ENCODE data around the gene GAPT.
A peak's percentile ranks its signal among the peaks of the same experiment; 100 is the strongest.

Gene GAPT

GRCh38 chr5:58491216-58491892, at the start of gene GAPT:
Gene GAPT, plus strand, starts transcription at chr5:58491435. Its CDS starts 3,102 bp downstream, at chr5:58494537.
- no peak for DNase-seq

- DNase-seq: no peak
Observed at GRCh38 chr5:58444805-58445204, 46.4 kb upstream of the GAPT start.

- no peak for DNase-seq
Observed at GRCh38 chr5:58446024-58446423, 45.2 kb upstream of the GAPT start.

DNA sequence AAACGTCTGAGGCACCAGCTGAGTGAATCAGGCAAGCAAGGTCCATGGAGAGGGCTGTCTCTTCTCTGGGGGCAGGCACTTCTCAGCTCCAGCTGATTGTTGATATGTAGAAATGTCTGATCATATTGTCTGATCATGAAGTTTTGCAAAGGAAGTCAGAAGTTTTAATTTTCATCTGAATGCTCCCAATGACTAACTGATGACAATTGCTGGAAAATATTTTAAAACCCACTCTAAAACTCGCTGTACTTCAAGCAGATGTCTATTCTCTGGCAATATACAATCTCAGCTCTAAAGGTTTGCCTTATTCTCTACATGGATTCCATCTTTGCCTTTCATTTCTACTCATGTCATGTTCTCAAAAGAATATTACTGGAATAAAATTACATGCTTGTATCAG, 44.0 kb upstream of the GAPT start:
- DNase-seq: no peak

- no peak for DNase-seq
Observed at GRCh38 chr5:58450018-58450417, 41.2 kb upstream of the GAPT start.

DNA sequence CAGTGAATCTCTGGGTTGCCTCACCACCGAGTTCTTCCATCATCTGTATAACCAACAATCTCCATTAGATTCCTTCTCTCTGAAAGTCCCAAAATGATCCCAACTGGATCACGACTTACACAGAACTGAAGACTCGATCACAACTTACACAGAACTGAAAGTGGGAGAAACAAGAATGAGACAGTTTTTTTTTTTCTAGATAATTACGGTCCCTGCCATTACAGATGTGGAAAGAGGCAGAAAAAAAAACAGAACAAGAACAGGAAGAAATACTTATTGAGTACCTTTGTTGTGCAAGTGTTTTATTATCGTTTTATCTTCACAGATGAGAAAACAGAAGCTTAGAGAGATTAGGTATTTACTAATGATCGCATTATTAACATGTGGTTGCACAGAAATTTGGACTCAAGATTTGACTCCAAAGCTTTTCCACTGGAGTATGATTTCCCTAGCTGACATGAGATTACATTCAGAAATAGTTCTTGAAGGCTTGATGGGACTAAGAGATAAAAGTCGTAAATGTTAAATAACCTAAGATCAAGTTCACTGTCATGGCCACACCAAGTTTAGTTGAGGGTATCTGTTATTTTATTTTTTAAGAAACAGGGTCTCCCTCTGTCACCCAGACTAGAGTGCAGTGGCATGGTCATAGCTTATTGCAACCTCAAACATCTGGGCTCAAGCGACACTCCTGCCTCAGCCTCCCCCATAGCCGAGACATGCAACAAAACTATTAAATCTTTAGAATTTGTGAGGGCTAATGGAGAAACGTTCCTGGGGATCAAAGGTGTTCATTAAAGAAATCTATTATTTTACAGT, 40.2 kb upstream of the GAPT start:
- DNase-seq: no peak

- DNase-seq: no peak
Observed at GRCh38 chr5:58451732-58452565, 39.3 kb upstream of the GAPT start.

GRCh38 chr5:58452566-58453258, 38.5 kb upstream of the GAPT start:
- DNase-seq: no peak

- DNase-seq: no peak
Observed at GRCh38 chr5:58453306-58453705, 37.9 kb upstream of the GAPT start.

DNA sequence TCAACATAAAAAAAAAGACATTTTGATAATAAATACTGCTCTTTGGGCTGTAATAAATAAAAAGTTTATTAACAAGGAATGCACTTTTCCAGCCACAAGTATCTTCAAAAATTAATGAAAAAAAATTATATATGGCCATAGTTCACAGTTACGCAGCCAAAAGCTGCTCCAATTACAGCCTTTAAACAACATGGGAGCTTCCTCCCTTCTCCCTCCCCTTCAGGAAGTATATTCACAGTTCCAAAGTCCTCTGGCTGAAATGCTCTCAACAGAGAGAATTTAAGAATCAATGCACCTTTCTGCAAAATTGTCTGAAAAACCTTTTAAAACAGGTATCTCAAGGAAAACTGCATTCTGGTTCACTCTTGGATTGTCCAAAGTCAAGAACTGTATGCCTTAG, 37.2 kb upstream of the GAPT start:
- DNase-seq: no peak

GRCh38 chr5:58455066-58455465, 36.2 kb upstream of the GAPT start:
- DNase-seq: no peak

DNA sequence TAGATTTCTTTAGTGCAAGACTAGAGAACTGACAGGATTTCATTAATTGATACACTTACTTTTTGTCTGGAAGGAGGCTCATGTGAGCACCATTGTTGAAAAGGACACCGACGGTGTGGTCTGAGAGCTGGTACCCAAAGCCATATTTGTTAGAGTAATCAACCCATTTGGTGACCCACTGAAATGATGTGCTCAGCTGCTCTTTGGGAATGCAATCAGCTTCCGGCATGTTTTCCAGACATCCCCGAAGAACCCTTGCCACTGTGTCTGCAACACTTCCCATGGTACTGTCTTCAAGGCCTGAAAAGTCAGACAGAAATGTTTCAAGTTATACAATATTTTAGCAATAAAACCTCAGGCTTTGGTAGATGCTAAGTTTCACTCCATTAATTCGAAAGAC, 35.8 kb upstream of the GAPT start:
- no peak for DNase-seq

DNA sequence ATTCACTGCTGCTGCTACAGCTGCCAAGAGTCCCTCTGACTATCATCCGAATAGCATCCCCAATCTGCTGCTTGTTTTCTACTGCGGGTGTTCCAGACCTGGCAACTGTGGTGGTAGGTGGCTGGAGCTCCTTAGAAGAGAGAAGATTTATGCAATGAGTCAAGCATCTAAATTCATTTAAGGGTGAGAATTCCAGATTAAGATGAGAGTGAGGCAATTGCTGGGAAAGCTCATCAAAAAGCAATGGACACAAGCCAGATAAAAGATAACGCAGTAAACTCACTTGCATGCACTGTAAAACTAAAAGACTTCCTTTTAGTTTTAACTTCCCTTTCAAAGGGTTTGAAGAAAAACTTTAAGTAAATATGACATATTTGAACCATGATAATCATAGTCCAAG, 35.2 kb upstream of the GAPT start:
- no peak for DNase-seq

DNA sequence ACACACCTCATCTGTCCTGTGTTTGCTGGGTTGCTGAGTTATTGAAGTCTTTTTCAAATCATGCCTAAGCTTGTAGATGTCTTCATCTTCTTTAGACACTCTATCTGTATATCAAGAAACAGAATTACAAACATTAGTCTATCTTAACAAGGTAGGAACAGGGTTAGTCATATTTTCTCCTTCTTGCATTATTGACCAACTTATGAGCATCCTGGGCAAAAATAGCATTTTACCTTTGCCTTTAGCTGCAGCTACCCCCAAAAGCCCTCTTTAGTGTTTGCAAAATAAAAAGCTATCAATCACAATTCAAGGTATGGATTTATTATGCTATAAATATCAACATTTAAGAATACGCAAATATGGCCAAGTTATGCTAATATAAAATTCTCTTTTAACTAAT, 34.7 kb upstream of the GAPT start:
- no peak for DNase-seq

DNA sequence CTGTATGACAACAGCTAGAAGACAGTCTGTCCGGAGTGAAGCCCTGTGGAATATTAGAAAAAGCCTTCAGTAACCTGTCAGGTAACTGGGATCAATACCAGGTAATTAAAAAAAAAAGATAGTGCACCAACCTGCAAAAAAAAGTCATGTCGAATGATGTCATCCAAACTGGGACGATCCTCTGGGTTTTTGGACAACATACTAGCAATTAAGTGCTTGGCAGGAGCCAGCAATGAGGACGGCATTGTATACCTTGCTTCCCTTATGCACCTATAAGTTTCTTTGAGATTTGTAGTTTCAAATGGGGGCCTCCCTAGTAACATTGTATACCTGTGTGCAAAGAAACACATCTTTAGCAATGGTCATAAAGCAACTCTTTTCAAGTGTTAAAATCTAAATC, 34.2 kb upstream of the GAPT start:
- DNase-seq: no peak

GRCh38 chr5:58458141-58458742, 33.0 kb upstream of the GAPT start:
- DNase-seq: no peak

GRCh38 chr5:58458743-58459145, 32.5 kb upstream of the GAPT start:
- DNase-seq: no peak

- DNase-seq: no peak
Observed at GRCh38 chr5:58459146-58460001, 31.9 kb upstream of the GAPT start.

DNA sequence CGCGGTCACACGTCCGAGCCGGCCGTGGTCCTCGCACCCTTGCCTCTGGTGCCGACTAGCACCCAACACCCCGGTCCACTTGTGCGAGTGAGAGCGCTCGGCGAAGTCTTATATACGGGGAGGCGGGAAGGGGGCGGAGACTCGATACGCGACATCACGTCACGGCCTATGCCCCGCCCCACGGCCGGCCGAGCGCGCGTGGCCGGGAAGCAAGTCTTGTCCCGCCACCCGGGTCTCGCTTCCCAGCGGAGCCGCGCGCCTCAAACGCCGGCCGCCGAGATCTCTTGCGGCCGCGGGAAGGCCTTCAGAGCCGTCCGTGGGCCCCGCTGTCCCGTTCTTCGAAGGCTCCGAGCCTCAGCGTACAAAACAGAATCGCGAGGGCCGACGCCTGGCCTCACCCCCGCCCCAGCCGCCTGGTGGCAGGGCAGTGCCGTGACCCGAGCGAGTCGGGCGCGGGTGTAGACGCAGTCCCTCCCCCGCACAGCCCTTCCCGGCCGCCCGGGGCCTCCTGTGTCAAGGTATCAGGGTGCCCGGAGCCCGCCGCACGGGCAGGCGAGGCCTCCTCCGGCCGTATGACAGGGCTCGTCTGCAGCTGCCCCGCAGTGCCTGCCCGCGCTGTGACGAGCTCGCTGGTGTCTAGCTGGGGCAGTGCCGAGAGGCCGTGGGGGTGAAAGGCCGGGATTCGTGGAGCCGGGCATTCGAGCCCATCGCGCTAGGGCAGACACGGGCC, 31.1 kb upstream of the GAPT start, which contains the start of gene PLK2:
TSS of gene PLK2 (minus strand) at position 85 of the 730 bp plus-strand sequence. CDS start 127 bp downstream, outside the sequence.
- DNase-seq: peak; percentile 62

- peak; percentile 67 for DNase-seq
Observed at GRCh38 chr5:58460732-58461286, 30.4 kb upstream of the GAPT start.
